H1 (cell line): ENCODE data around the gene CDH12. TPM values are rescaled to one million over a fixed set of nuclear protein-coding genes. Genes with fewer than 3 reads are reported as not detected.

Experiments used
- NRF1 ChIP-seq: IDR thresholded peaks from 2 replicates; pipeline ENCODE4 v1.6.1; 2011; ENCODE audit warnings: mild to moderate bottlenecking, low read depth, low read length, improper control_type of control experiment
- polyA plus RNA-seq, 7 experiments: library from polyadenylated mRNA; depleted of rRNA in 3 of 7; stranded (reverse) in 5 of 7; unstranded in 2 of 7; fragments of >200 nt in 5 of 7; fragments of 200-250 nt in 2 of 7; gene quantifications; 1 replicate in 5 of 7; 2 replicates in 1 of 7; 4 replicates in 1 of 7; pipeline versions ENCODE4 v1.2.1 to v1.2.3, GENCODE V29; 2011 to 2013; ENCODE audit warnings: missing spikeins in 2 of 7, mixed read lengths in 2 of 7
- total RNA-seq: library from RNA; stranded (reverse); fragmentation: NEBNext Ultra II Directional; extraction: Animal tissue kit (Norgen Biotek cat#: 25700); gene quantifications from 2 replicates; pipeline ENCODE4 v1.2.1, GENCODE V29; 2021

Gene CDH12
- total and polyA plus RNA-seq, 2 of the 8 experiments (the other 6 are each of a cell fraction or from before 2014, with no cell fraction given), result 0.03 TPM; not detected in 1

- no peak for TF ChIP-seq NRF1
- TF ChIP-seq, all 59 proteins: peak for 0
Observed at GRCh38 chr5:22757776-22758175, 95.4 kb downstream of the CDH12 start (continued).
